GM19463 (cell line): ENCODE data around the gene PGAP2.
A peak's percentile ranks its signal among the peaks of the same experiment; 100 is the strongest.
"Not testable (repeated sequence)": the region's sequence is repeated elsewhere in the genome, so short reads cannot be mapped to it uniquely, and the experiment has no call there.

Source experiments
- ATAC-seq: cut with Tn5 transposase; IDR thresholded peaks from one replicate; pipeline ENCODE4 v1.9.1; 2021; ENCODE audit warnings: mild to moderate bottlenecking, moderate library complexity; ENCODE audit not compliant: unreplicated experiment

The PGAP2 gene

GRCh38 chr11:3854977-3855807, 46.8 kb downstream of the PGAP2 start, which contains the start of gene STIM1:
TSS of gene STIM1 (plus strand) at chr11:3855664. CDS start at chr11:3856271, 607 bp downstream.
- ATAC-seq = peak; percentile 61

GRCh38 chr11:3855808-3856491, 47.6 kb downstream of the PGAP2 start:
- ATAC-seq = peak; percentile 14

- ATAC-seq = no peak
Observed at GRCh38 chr11:3856856-3857553, 48.6 kb downstream of the PGAP2 start.

- ATAC-seq = no peak
Observed at GRCh38 chr11:3857628-3858027, 49.3 kb downstream of the PGAP2 start.

- ATAC-seq = peak; percentile 26
Observed at GRCh38 chr11:3859373-3859881, 51.1 kb downstream of the PGAP2 start.

DNA sequence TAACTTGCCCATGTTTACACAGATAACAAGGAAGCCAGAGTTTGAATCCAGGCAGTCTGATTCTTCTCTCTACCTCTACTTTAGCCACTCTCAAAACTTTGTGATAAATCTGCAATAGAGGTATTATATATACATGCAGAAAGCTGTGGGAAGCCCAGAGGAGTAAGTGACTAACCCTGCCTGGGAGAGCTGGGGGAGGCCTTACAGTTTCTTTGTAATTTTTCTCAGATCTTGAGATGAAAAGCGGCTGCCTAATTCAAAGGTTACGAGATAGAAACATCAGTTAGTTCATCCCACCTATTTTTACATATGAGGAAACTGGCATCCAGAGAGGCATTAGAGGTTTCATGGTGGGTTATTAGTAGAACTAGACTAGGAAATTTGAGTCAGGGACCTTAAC, 52.0 kb downstream of the PGAP2 start:
- no peak for ATAC-seq

- not testable (repeated sequence) for ATAC-seq
Observed at GRCh38 chr11:3860898-3861393, 52.6 kb downstream of the PGAP2 start.

GRCh38 chr11:3861683-3862082, 53.3 kb downstream of the PGAP2 start:
- ATAC-seq = no peak

DNA sequence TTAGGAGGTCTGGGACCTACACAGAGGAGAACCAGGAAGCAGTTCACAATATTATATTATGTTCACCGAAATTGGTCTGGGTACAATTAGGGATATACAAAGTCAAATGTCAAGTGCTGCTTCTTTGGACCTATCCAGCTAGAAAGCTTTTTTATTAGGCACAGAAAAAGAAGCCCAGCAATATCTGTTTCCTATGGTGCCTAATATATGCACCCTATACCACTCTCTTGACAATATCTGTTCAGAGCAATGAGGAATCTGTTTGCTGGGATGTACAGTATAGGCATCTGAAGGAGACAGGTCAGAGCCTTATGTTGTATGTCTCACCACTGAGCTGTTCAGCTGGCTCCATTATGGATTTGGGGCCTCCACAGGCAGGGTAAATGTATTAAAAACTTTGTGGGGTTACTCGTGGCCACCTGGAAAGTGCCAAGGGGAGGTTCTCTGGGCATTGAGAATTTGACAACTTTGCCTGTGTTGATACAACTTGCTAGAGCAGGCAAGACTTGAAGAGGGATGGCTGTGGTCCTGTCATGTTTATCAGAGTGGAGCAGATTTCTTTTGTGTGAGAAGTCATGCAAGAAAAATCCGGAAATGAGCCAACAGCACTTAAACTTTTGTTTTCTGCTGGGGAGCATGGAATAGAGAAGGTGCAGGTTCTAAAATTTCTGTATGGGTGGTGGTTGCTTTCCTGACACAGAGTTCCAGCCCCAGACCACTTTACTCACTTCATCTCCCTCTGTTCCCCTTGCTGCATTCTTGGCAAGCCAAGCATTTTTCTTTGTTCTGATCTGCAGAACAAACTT, 57.2 kb downstream of the PGAP2 start:
- ATAC-seq = no peak

DNA sequence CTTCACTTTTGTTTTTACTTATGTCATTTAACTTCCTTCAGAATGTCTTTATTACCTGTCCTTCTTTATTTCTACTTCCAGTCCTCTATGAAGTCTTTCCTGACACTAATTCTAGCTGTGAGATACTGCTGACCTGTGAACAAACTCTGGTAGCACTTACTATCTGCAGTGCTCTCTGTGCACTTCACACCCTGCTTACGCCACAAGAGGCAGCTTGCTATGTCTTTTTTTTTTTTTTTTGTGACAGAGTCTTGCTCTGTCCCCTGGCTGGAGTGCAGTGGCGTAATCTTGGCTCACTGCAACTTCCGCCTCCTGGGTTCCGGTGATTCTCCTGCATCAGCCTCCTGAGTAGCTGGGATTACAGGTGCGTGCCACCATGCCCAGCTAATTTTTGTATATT, 57.8 kb downstream of the PGAP2 start:
- ATAC-seq = no peak

GRCh38 chr11:3866836-3867208, 58.5 kb downstream of the PGAP2 start:
- ATAC-seq = no peak

DNA sequence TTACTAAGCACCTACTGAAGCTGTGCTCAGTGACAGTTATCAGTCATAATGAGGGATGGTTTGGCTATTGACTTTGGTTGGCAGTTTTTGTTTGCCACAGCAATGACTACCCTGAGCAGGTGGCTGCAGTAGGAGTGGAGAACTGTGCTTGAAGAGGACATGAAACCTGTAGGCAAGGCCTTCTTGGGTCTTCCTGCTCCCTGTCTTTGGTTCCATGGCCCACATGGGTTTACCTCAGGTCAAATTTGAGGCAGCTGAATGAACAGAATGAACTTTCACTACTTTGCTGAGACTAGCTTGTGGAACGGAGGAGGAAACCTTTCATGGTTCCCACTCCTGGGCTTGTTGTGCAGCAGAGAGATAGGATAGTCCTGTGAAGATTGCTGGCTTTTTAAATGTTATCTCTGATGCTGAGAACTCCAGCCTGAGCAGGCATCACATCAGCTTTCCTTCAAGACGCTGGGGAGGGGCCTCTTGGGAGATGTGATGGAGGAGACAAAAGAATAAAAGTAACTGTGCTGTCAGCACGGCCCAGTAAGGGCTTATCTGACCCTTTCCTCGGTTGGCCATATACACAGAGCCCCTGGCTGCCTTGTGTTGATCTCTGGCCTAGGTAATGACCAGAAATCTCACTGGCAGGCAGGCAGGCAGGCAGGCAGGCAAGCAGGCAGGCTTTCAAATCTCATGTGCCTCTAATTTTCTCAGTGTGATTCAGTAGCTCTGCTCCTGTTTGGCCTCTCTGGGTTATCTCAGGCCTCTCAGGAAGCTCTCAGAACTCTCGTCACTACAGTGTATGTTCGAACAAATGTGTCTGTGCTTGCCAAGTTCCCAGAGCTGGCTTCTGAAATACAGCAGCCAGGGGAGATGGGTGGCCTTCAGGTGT, 59.1 kb downstream of the PGAP2 start:
- peak; percentile 67 for ATAC-seq

GRCh38 chr11:3873712-3874349, 65.5 kb downstream of the PGAP2 start:
- no peak for ATAC-seq
